ENCODE results near the gene CDH13. TPM values are rescaled to one million over a fixed set of nuclear protein-coding genes. Genes with fewer than 3 reads are reported as not detected.

CDH13 gene
- total and polyA plus RNA-seq, 9 of the 15 experiments (the other 6 are each of a cell fraction or from before 2014, with no cell fraction given): 0.03 TPM; not detected in 8

DNA sequence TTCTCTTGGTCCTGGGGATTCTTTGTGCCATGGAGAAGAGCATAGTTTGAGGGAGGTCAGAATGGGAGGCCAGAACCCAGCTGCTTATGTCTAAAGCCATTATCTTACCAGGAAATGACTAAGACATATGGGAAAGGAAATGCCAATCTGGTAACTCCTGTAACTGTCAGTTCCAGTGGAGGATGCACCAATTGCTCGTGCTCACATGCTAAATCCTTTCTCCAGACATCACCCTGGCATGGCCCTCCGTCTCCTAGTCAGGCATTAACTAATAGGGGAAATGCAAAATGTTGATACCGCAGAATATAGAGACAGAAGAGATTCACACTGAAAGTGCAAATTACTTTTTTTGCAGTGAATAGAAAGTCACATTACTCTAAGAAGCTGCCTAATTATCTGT, 925.5 kb downstream of the CDH13 start:
- POLR2A ChIA-PET: no interaction called here
- Histone ChIP-seq H3K9me1 (ENCODE audit: control insufficient read depth, insufficient read depth, low read length) (no peaks in the 10 kb centered on the region), H3K36me3 (ENCODE audit: control insufficient read depth, insufficient read depth, low read length) (no peaks in the 10 kb centered on the region), H3K9me3 (replicated peaks; ENCODE audit: control insufficient read depth, insufficient read depth, low read depth, low read length) (no peaks in the 10 kb centered on the region), H3K9ac (ENCODE audit: insufficient read depth in 1 of 2, low read depth in 2 of 2, low read length in 2 of 2) (no peak overlapping the region), H3K4me3 (no peak overlapping the region), H3K27me3 (ENCODE audit: control insufficient read depth in 2 of 2, insufficient read depth in 2 of 2, low read length in 2 of 2) (no peaks in the 10 kb centered on the region), H3K27ac (ENCODE audit: extremely low read depth, low read depth, low read length) (no peak overlapping the region), H3K4me2 (ENCODE audit: insufficient read depth, low read length) (no peak overlapping the region), H2AFZ (ENCODE audit: low read depth, low read length) (no peak overlapping the region), H3K4me1 (replicated peaks in 1 of 2; ENCODE audit: control insufficient read depth in 2 of 2, insufficient read depth in 2 of 2, low read length in 2 of 2) (no peaks in the 10 kb centered on the region), H3K79me2 (ENCODE audit: control insufficient read depth, insufficient read depth, low read length) (no peaks in the 10 kb centered on the region), H4K20me1 (replicated peaks; ENCODE audit: control insufficient read depth, insufficient read depth, low read length) (no peaks in the 10 kb centered on the region)
- BruUV-seq (replicated peaks): no TSS peak
- no peak for ATAC-seq
- DNase-seq (ENCODE audit: extremely low read depth in 1 of 4, low spot score in 3 of 4): no peak
- CTCF ChIA-PET (ENCODE audit: low intra/inter-chr PET ratio): no interaction called here
- 2% methylated on average over 3 of the region's 3 CpGs for WGBS (ENCODE audit: insufficient coverage, low coverage, missing lambda C conversion rate)
- no peak for FAIRE-seq
- no peak for TF ChIP-seq ELF1 (tag; IDR thresholded peaks at IDR 0.05)
- TF ChIP-seq POLR2AphosphoS2 (IDR thresholded peaks at IDR 0.05; ENCODE audit: low read length): no peak
- TF ChIP-seq GABPA (tag; conservative IDR thresholded peaks at IDR 0.05; ENCODE audit: low read depth): no peak
- TF ChIP-seq KLF16 (IDR thresholded peaks at IDR 0.05): no peak
- TF ChIP-seq FOXA3 (CRISPR knock-in tag; conservative IDR thresholded peaks at IDR 0.05 in 1 of 2, IDR thresholded peaks at IDR 0.05 in 1 of 2): no peak
- TF ChIP-seq, protein P1, sequence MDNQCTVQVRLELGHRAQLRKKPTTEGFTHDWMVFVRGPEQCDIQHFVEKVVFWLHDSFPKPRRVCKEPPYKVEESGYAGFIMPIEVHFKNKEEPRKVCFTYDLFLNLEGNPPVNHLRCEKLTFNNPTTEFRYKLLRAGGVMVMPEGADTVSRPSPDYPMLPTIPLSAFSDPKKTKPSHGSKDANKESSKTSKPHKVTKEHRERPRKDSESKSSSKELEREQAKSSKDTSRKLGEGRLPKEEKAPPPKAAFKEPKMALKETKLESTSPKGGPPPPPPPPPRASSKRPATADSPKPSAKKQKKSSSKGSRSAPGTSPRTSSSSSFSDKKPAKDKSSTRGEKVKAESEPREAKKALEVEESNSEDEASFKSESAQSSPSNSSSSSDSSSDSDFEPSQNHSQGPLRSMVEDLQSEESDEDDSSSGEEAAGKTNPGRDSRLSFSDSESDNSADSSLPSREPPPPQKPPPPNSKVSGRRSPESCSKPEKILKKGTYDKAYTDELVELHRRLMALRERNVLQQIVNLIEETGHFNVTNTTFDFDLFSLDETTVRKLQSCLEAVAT (IDR thresholded peaks at IDR 0.05): no peak
- TF ChIP-seq MYNN (IDR thresholded peaks at IDR 0.05): no peak
- no peak for TF ChIP-seq MYNN (CRISPR knock-in tag; IDR thresholded peaks at IDR 0.05)
- TF ChIP-seq, protein P2, sequence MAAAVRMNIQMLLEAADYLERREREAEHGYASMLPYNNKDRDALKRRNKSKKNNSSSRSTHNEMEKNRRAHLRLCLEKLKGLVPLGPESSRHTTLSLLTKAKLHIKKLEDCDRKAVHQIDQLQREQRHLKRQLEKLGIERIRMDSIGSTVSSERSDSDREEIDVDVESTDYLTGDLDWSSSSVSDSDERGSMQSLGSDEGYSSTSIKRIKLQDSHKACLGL (CRISPR knock-in tag; IDR thresholded peaks at IDR 0.05; ENCODE audit: borderline replicate concordance, poor library complexity, severe bottlenecking): no peak
- intact Hi-C loops (cut with micrococcal nuclease) (no loop called here), in situ Hi-C loops (cut with MboI) (no loop called here)

Measured in K562 (cell line).